CD4-positive, alpha-beta memory T cell (primary cell): ENCODE results near the gene PRELID3B. TPM values are rescaled to one million over a fixed set of nuclear protein-coding genes. Genes with fewer than 3 reads are reported as not detected.

ENCODE experiments used
- CTCF ChIA-PET: fragments of 350-600 bp; sonication (Branson Sonifier 250); formaldehyde crosslinking; loops from one replicate; lab custom pipeline; 2021; ENCODE audit warnings: inconsistent platforms; ENCODE audit not compliant: partially characterized antibody; lab: Charles Lee
- POLR2A ChIA-PET: fragments of 350-600 bp; sonication (Branson Sonifier 250); formaldehyde crosslinking; loops from one replicate; lab custom pipeline; 2021; ENCODE audit not compliant: partially characterized antibody; lab: Charles Lee
- DNase-seq, 5 donors: peaks; one replicate each; pipeline versions ENCODE4 v3.0.0 to v3.0.0-alpha.2; 2020 to 2022; ENCODE audit warnings: mixed read lengths in 1 of 5
- H3K27ac ChIP-seq: one replicate; pipeline ENCODE4 v1.7.0; 2013; ENCODE audit warnings: low read depth, low read length
- H3K27me3 ChIP-seq: 2 replicates; pipeline ENCODE4 v1.7.0; 2013; ENCODE audit warnings: mild to moderate bottlenecking, low read length, moderate library complexity; ENCODE audit not compliant: insufficient read depth
- H3K36me3 ChIP-seq: 2 replicates; pipeline ENCODE4 v1.7.0; 2013; ENCODE audit warnings: mild to moderate bottlenecking, low read length, moderate library complexity; ENCODE audit not compliant: insufficient read depth
- H3K4me1 ChIP-seq: 2 replicates; pipeline ENCODE4 v1.7.0; 2013; ENCODE audit warnings: mild to moderate bottlenecking, low read length, moderate library complexity; ENCODE audit not compliant: insufficient read depth
- H3K4me3 ChIP-seq, 2 donors: one replicate each; pipeline ENCODE4 v1.7.0; 2013; ENCODE audit warnings: low read length in 2 of 2, mild to moderate bottlenecking in 1 of 2
- H3K9me3 ChIP-seq, 2 donors: one replicate each; pipeline ENCODE4 v1.7.0; 2013; ENCODE audit warnings: low read length in 2 of 2, control low read depth in 1 of 2; ENCODE audit not compliant: control insufficient read depth in 1 of 2
- H3K27ac Mint-ChIP-seq, 7 donors: one replicate each; pipeline ENCODE4 v1.8.0; 2020 to 2021; ENCODE audit warnings: mixed read lengths in 7 of 7, mild to moderate bottlenecking in 6 of 7, inconsistent platforms in 3 of 7, moderate library complexity in 3 of 7
- H3K27me3 Mint-ChIP-seq, 2 donors: one replicate each; pipeline ENCODE4 v1.8.0; 2020 to 2021; ENCODE audit warnings: mixed read lengths in 2 of 2
- H3K36me3 Mint-ChIP-seq, 2 donors: one replicate each; pipeline ENCODE4 v1.8.0; 2020 to 2021; ENCODE audit warnings: mixed read lengths in 2 of 2, inconsistent platforms in 1 of 2, mild to moderate bottlenecking in 1 of 2
- H3K4me1 Mint-ChIP-seq, 4 donors: one replicate each; pipeline ENCODE4 v1.8.0; 2020 to 2021; ENCODE audit warnings: mixed read lengths in 4 of 4, mild to moderate bottlenecking in 1 of 4
- H3K4me3 Mint-ChIP-seq, 8 donors: one replicate each; pipeline ENCODE4 v1.8.0; 2020 to 2021; ENCODE audit warnings: mixed read lengths in 8 of 8, mild to moderate bottlenecking in 7 of 8, moderate library complexity in 6 of 8, inconsistent platforms in 3 of 8
- H3K9me3 Mint-ChIP-seq, 8 donors: one replicate each; pipeline ENCODE4 v1.8.0; 2020 to 2021; ENCODE audit warnings: mixed read lengths in 8 of 8, mild to moderate bottlenecking in 5 of 8, inconsistent platforms in 3 of 8, moderate library complexity in 1 of 8
- intact Hi-C: fragments of 100-400 bp; cut with micrococcal nuclease; formaldehyde crosslinking; loops from one replicate; pipeline ENCODE4 v1.15.1; 2023
- polyA plus RNA-seq, 2 donors: library from polyadenylated mRNA; unstranded; fragments of 300-500 nt; fragmentation: Illumina TruSeq; gene quantifications; one replicate each; pipeline ENCODE4 v1.2.3, GENCODE V29; 2021
- total RNA-seq, 2 experiments: library from RNA; stranded (reverse); gene quantifications; one replicate each; pipeline ENCODE4 v1.2.3, GENCODE V29; 2021

PRELID3B gene
- total and polyA plus RNA-seq, 4 experiments from 2014 or later = 35.7 to 54.7 (median 50.2) TPM

DNA sequence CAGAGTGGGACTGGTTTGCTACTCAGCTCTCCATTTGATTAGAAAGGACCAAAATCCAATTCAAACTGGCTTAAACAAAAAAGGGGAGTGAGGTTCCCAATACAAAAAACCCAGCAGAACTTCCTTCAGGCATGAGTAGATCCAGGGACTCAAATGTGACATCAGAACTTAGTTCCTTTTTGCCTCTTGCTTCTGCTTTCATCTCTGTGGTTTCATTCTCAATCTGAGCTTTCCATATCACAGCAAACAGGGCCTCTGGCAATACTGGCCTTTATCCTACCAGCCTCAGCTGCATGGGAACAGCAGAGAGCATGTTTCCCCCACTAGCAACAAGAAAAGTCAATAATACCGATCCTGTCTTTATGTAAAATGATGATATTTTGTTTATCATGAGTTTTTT is 28.6 kb upstream of the PRELID3B start:
- Mint-ChIP-seq H3K27ac (no peak overlapping the region), H3K27me3 (peaks cover 8 to 34% of the 10 kb centered on the region in 2 donors), H3K36me3 (no peaks in the 10 kb centered on the region), H3K9me3 (no peaks in the 10 kb centered on the region), H3K4me1 (no peaks in the 10 kb centered on the region), H3K4me3 (no peak overlapping the region)
- Histone ChIP-seq H3K4me1 (no peaks in the 10 kb centered on the region), H3K27me3 (no peaks in the 10 kb centered on the region), H3K9me3 (no peaks in the 10 kb centered on the region), H3K4me3 (no peak overlapping the region), H3K36me3 (no peaks in the 10 kb centered on the region), H3K27ac (no peak overlapping the region)
- intact Hi-C loops = no loop called here
- CTCF ChIA-PET = interaction anchor here (1.0 to 1.2 kb wide), 2 partner anchors 11 to 137 kb away, joined by 3 read pairs; no protein-coding TSS in a partner anchor
- POLR2A ChIA-PET = no interaction called here
- DNase-seq = no peak

DNA sequence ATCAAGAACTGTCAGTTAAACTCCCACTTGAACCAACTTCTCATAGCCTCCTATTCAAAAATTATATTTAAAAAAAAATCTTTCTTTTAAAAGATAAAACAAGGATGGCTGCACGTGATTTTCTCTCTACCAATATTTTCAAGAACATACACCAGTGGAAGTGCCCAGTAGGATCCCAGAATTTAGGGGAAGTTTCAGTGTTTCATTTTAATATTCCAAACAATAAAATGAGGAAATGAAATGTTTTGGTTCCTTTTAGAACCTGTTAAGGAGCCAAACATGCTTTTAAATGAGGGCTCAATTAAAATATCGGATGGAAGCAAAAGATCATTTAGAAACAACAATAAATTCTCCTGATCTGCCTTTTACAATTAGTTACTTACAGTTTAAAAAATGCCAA is 26.4 kb upstream of the PRELID3B start:
- Mint-ChIP-seq H3K27ac (no peak overlapping the region), H3K4me1 (no peaks in the 10 kb centered on the region), H3K9me3 (no peaks in the 10 kb centered on the region), H3K27me3 (peaks cover 6 to 20% of the 10 kb centered on the region in 2 donors), H3K36me3 (no peaks in the 10 kb centered on the region), H3K4me3 (no peak overlapping the region)
- CTCF ChIA-PET = no interaction called here
- DNase-seq = no peak
- intact Hi-C loops = no loop called here
- H3K9me3 ChIP-seq = no peaks in the 10 kb centered on the region
- POLR2A ChIA-PET = no interaction called here
- H3K4me1 ChIP-seq = no peaks in the 10 kb centered on the region
- no peaks in the 10 kb centered on the region for H3K36me3 ChIP-seq
- no peak overlapping the region for H3K27ac ChIP-seq
- no peak overlapping the region for H3K4me3 ChIP-seq
- no peaks in the 10 kb centered on the region for H3K27me3 ChIP-seq

DNA sequence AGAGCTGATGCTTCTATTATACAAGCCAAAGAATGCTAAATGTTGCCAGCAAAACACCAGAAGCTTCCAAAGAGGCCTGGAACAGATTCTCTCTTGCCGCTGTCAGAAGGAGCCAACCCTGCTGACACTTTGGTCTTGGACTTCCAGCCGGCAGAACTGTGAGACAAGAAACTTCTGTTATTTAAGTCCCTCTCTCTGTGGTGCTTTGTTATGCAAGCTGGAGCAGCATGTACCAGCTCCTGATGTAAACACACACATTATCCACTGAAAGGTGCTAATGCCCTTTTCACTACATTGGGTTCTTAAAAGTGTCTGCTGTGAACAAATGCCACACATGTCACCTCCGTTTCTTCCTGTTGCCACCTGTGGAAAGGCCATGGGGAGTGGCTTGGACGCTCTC is 25.9 kb upstream of the PRELID3B start:
- Histone ChIP-seq H3K27ac (no peak overlapping the region), H3K4me3 (no peak overlapping the region), H3K9me3 (no peaks in the 10 kb centered on the region), H3K27me3 (no peaks in the 10 kb centered on the region), H3K4me1 (no peaks in the 10 kb centered on the region), H3K36me3 (no peaks in the 10 kb centered on the region)
- Mint-ChIP-seq H3K36me3 (no peaks in the 10 kb centered on the region), H3K4me3 (no peak overlapping the region), H3K4me1 (no peaks in the 10 kb centered on the region), H3K27me3 (peaks cover 7 to 23% of the 10 kb centered on the region in 2 donors), H3K9me3 (no peaks in the 10 kb centered on the region), H3K27ac (no peak overlapping the region)
- DNase-seq = no peak
- ChIA-PET CTCF (interaction anchor here (2.2 kb wide), 1 partner anchor 154 kb away, joined by 8 read pairs; no protein-coding TSS in a partner anchor), POLR2A (no interaction called here)
- intact Hi-C loops = no loop called here

DNA sequence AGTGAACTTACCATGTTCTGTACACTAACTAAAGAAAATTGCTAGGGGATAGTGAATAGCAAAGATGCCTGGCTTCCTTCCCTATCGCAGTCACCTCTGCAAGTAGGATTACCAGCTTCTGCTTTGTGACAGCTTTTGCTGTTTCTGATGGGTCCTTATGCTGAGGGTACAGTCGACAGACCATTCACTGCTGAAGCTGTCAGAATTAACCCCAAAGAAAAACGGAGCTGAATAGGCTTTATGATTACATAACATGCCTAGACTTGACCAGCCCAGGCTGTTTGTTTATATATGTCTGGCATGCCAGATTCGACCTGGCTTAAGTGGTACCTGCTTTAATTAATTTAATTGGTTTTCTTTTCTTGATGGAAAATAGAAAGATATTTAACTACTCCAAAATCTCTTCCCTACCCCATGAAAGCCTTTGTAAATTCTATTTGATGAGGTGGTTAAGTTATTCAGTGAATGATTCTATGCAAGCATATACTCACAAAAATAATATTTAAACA is 21.7 kb upstream of the PRELID3B start:
- CTCF ChIA-PET = no interaction called here

DNA sequence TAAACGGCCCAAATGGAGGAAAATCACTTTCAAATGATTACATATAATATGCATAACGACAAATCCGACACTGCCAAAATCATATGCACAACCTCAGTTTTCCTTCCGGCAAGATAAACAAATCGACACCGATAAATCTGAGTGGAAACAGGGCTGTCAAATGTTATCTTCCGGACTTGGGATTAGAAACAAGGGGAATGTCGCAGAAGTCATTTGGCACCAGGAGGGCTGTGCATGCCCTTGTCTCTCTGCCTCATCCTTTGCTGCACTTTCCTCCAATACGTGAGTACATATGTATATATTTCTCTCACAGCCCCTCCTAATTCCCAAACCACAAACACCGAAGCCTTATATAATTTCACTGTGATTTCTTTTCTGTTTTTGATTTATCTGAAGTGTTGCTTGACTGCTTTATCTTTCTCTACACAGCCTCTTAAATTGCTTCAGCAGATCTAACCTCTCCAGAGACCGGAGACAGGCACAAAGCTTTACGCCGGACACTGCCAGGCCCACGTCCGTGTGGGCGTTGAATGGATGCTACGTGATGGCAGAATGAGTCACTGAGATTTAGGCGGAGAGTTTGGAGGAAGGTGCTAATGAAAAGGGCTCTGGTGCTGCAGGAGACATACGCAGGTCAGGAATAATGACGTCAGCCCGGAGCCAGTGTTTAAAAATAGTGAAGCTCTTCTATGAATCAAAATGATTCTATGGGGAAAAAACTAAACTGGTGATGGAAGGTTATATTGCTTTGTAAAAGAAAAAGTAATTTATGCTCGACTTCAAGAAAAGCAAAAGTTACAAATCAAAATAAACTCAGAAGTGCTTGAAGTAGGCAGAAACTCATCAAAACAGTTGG is 21.0 kb upstream of the PRELID3B start:
- H3K27me3 Mint-ChIP-seq = peaks cover 4 to 23% of the 10 kb centered on the region in 2 donors
- H3K27me3 ChIP-seq = no peaks in the 10 kb centered on the region
- no peaks in the 10 kb centered on the region for H3K36me3 Mint-ChIP-seq
- H3K4me1 ChIP-seq = no peaks in the 10 kb centered on the region
- no peak for DNase-seq
- H3K4me3 Mint-ChIP-seq = no peak overlapping the region
- H3K4me1 Mint-ChIP-seq = no peaks in the 10 kb centered on the region
- intact Hi-C loops = no loop called here
- CTCF ChIA-PET = no interaction called here
- H3K27ac Mint-ChIP-seq = no peak overlapping the region
- no peak overlapping the region for H3K27ac ChIP-seq
- H3K4me3 ChIP-seq = no peak overlapping the region
- no peaks in the 10 kb centered on the region for H3K9me3 ChIP-seq
- POLR2A ChIA-PET = no interaction called here
- no peaks in the 10 kb centered on the region for H3K36me3 ChIP-seq
- no peaks in the 10 kb centered on the region for H3K9me3 Mint-ChIP-seq

More for the DNA sequence above, 21.7 kb upstream of the PRELID3B start:
- Mint-ChIP-seq H3K27ac (no peak overlapping the region), H3K27me3 (peaks cover 4 to 23% of the 10 kb centered on the region in 2 donors), H3K4me1 (no peaks in the 10 kb centered on the region), H3K36me3 (no peaks in the 10 kb centered on the region), H3K4me3 (no peak overlapping the region), H3K9me3 (no peaks in the 10 kb centered on the region)
- H3K4me1 ChIP-seq = no peaks in the 10 kb centered on the region
- no peaks in the 10 kb centered on the region for H3K9me3 ChIP-seq
- DNase-seq = no peak
- H3K27me3 ChIP-seq = no peaks in the 10 kb centered on the region
- intact Hi-C loops = no loop called here
- H3K36me3 ChIP-seq = no peaks in the 10 kb centered on the region
- no peak overlapping the region for H3K27ac ChIP-seq
- no peak overlapping the region for H3K4me3 ChIP-seq
- POLR2A ChIA-PET = no interaction called here

DNA sequence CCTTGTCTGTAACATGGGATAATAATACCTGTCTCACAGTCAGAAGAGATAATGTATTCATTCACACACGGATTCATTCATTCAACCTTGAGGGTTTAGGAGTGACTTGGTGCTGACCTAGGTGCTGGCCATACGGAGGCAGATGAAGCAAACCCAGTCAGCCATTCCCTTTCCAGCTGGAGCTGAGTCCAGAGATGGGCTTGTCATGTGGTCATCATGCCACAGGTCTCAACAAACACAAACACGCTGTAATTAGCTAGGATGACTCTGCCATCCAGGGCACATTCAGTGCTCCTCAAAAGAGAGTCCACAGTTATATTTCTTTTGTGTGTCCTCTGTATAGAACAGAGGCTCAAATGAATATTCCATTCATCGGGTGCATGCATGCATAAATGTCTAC is 19.5 kb upstream of the PRELID3B start:
- H3K27ac Mint-ChIP-seq = no peak overlapping the region
- CTCF ChIA-PET = interaction anchor here (1.0 kb wide), 1 partner anchor 146 kb away, joined by 3 read pairs; no protein-coding TSS in a partner anchor
- no peak for DNase-seq
- no peaks in the 10 kb centered on the region for H3K4me1 Mint-ChIP-seq
- H3K36me3 Mint-ChIP-seq = no peaks in the 10 kb centered on the region
- Histone ChIP-seq H3K4me1 (no peaks in the 10 kb centered on the region), H3K27ac (no peak overlapping the region), H3K36me3 (no peaks in the 10 kb centered on the region), H3K9me3 (no peaks in the 10 kb centered on the region), H3K4me3 (no peak overlapping the region), H3K27me3 (no peaks in the 10 kb centered on the region)
- H3K9me3 Mint-ChIP-seq = no peaks in the 10 kb centered on the region
- no peak overlapping the region for H3K4me3 Mint-ChIP-seq
- peaks cover 2 to 20% of the 10 kb centered on the region in 2 donors for H3K27me3 Mint-ChIP-seq
- POLR2A ChIA-PET = no interaction called here
- intact Hi-C loops = no loop called here

DNA sequence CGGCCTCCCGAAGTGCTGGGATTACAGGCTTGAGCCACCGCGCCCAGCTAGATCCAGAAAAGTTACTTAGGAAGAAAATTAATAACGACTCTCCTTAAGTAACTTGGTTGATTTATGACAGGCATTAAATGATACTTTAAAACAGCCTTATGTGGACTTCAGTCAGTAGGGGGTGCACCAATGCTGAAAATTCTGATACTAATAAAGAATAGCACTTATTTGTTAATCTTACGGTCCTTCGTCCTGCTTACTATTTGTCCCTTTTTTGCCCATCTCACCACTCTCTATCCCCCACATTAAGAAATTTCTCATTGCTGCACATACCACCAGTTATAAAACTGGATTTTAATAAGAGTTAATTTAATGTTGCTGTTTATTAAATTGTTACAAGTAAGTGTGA is 12.7 kb upstream of the PRELID3B start:
- no peaks in the 10 kb centered on the region for H3K36me3 Mint-ChIP-seq

More for the DNA sequence above, 12.7 kb upstream of the PRELID3B start:
- Histone ChIP-seq H3K4me3 (no peak overlapping the region), H3K36me3 (no peaks in the 10 kb centered on the region), H3K9me3 (no peaks in the 10 kb centered on the region), H3K27me3 (no peaks in the 10 kb centered on the region), H3K27ac (no peak overlapping the region), H3K4me1 (no peaks in the 10 kb centered on the region)
- DNase-seq = peak in 4 of 5 donors; percentile 23 to 35 (median 27)
- Mint-ChIP-seq H3K9me3 (peaks cover 0 to 4% (median 0%) of the 10 kb centered on the region in 8 donors), H3K4me1 (no peaks in the 10 kb centered on the region), H3K27ac (no peak overlapping the region), H3K27me3 (peaks cover 4 to 25% of the 10 kb centered on the region in 2 donors), H3K4me3 (no peak overlapping the region)
- POLR2A ChIA-PET = no interaction called here
- CTCF ChIA-PET = interaction anchor here (0.7 to 3.5 kb wide), 6 partner anchors 9 to 167 kb away, joined by 3 to 14 read pairs (median 6); partner anchors contain the start of gene PRELID3B
- intact Hi-C loops = no loop called here
